SK-N-SH treated with all-trans-retinoic acid at 6 μM for 48 hours (cell line): ENCODE measurements around the gene PBX4.
"Not testable (repeated sequence)": the region's sequence is repeated elsewhere in the genome, so short reads cannot be mapped to it uniquely, and the experiment has no call there.

Experiments
- ATAC-seq: fragments of 200-7000 bp; cut with Tn5 transposase; 3 replicates; pipeline ENCODE4 v1.9.1; 2020; ENCODE audit warnings: mild to moderate bottlenecking, moderate library complexity
- ARNTL ChIP-seq: fragments of 450-650 bp; formaldehyde crosslinking; IDR thresholded peaks from 2 replicates; pipeline ENCODE4 v1.5.0; 2020; ENCODE audit warnings: low read depth, mild to moderate bottlenecking, moderate library complexity, borderline replicate concordance
- ESRRG ChIP-seq: fragments of 250-450 bp; sonication (Bioruptor Pico); IDR thresholded peaks from 2 replicates; pipeline ENCODE4 v1.6.1; 2021; ENCODE audit warnings: mild to moderate bottlenecking
- GLIS3 ChIP-seq: fragments of 250-450 bp; sonication (Bioruptor Pico); IDR thresholded peaks from 2 replicates; pipeline ENCODE4 v1.5.0; 2020; ENCODE audit warnings: mild to moderate bottlenecking, moderate library complexity
- ISL1 ChIP-seq: fragments of 250-450 bp; sonication (Bioruptor Pico); IDR thresholded peaks from 2 replicates; pipeline ENCODE4 v2.1.2; 2022; ENCODE audit warnings: mild to moderate bottlenecking, moderate library complexity
- OSR1 ChIP-seq: fragments of 250-450 bp; sonication (Bioruptor Pico); IDR thresholded peaks from 2 replicates; pipeline ENCODE4 v1.8.0; 2022; ENCODE audit warnings: moderate library complexity, mild to moderate bottlenecking, inconsistent platforms
- PPARA ChIP-seq: fragments of 250-450 bp; sonication (Bioruptor Pico); IDR thresholded peaks from 2 replicates; pipeline ENCODE4 v1.5.0; 2020; ENCODE audit warnings: mild to moderate bottlenecking, borderline replicate concordance
- SNAI2 ChIP-seq: fragments of 250-450 bp; sonication (Bioruptor Pico); IDR thresholded peaks from 2 replicates; pipeline ENCODE4 v1.5.0; 2020; ENCODE audit warnings: mild to moderate bottlenecking, moderate library complexity
- TCF4 ChIP-seq: fragments of 250-450 bp; sonication (Bioruptor Pico); IDR thresholded peaks from 2 replicates; pipeline ENCODE4 v1.8.0; 2021; ENCODE audit warnings: mild to moderate bottlenecking, moderate library complexity, borderline replicate concordance
- TOX ChIP-seq: fragments of 250-450 bp; sonication (Bioruptor Pico); IDR thresholded peaks from 2 replicates; pipeline ENCODE4 v1.8.0; 2021; ENCODE audit warnings: mild to moderate bottlenecking, moderate library complexity, borderline replicate concordance
- ZC3H10 ChIP-seq: fragments of 250-450 bp; sonication (Bioruptor Pico); IDR thresholded peaks from 2 replicates; pipeline ENCODE4 v1.5.1; 2021; ENCODE audit warnings: mild to moderate bottlenecking, moderate library complexity
- ZFP3 ChIP-seq: fragments of 250-450 bp; sonication (Bioruptor Pico); IDR thresholded peaks from 2 replicates; pipeline ENCODE4 v1.5.0; 2020; ENCODE audit warnings: mild to moderate bottlenecking, moderate library complexity
- ZFP30 ChIP-seq: fragments of 450-650 bp; formaldehyde crosslinking; IDR thresholded peaks from 2 replicates; pipeline ENCODE4 v1.5.0; 2022; ENCODE audit warnings: mild to moderate bottlenecking, moderate library complexity
- ZNF565 ChIP-seq: fragments of 450-650 bp; formaldehyde crosslinking; conservative IDR thresholded peaks from 2 replicates; pipeline ENCODE4 v1.5.0; 2020; ENCODE audit warnings: low read depth, mild to moderate bottlenecking, moderate library complexity
- ZNF70 ChIP-seq: fragments of 450-650 bp; formaldehyde crosslinking; IDR thresholded peaks from 2 replicates; pipeline ENCODE4 v1.5.0; 2020; ENCODE audit warnings: mild to moderate bottlenecking, moderate library complexity
- TF ChIP-seq, protein P1 (sequence below): fragments of 250-450 bp; sonication (Bioruptor Pico); IDR thresholded peaks from 2 replicates; pipeline ENCODE4 v1.5.1; 2021; ENCODE audit warnings: mild to moderate bottlenecking, moderate library complexity
- TF ChIP-seq, protein P2 (sequence below): fragments of 250-450 bp; sonication (Bioruptor Pico); IDR thresholded peaks from 2 replicates; pipeline ENCODE4 v1.8.0; 2021; ENCODE audit warnings: low read depth, mild to moderate bottlenecking, moderate library complexity, borderline replicate concordance
- TF ChIP-seq, protein P3 (sequence below): fragments of 250-450 bp; sonication (Bioruptor Pico); IDR thresholded peaks from 2 replicates; pipeline ENCODE4 v1.5.1; 2020; ENCODE audit warnings: low read depth, mild to moderate bottlenecking, moderate library complexity
- TF ChIP-seq, protein P4 (sequence below): fragments of 250-450 bp; sonication (Bioruptor Pico); IDR thresholded peaks from 2 replicates; pipeline ENCODE4 v1.5.0; 2020; ENCODE audit warnings: mild to moderate bottlenecking, moderate library complexity
- TF ChIP-seq, protein P5 (sequence below): fragments of 250-450 bp; sonication (Bioruptor Pico); IDR thresholded peaks from 2 replicates; pipeline ENCODE4 v1.8.0; 2020; ENCODE audit warnings: mild to moderate bottlenecking, moderate library complexity, borderline replicate concordance

PBX4 gene

DNA sequence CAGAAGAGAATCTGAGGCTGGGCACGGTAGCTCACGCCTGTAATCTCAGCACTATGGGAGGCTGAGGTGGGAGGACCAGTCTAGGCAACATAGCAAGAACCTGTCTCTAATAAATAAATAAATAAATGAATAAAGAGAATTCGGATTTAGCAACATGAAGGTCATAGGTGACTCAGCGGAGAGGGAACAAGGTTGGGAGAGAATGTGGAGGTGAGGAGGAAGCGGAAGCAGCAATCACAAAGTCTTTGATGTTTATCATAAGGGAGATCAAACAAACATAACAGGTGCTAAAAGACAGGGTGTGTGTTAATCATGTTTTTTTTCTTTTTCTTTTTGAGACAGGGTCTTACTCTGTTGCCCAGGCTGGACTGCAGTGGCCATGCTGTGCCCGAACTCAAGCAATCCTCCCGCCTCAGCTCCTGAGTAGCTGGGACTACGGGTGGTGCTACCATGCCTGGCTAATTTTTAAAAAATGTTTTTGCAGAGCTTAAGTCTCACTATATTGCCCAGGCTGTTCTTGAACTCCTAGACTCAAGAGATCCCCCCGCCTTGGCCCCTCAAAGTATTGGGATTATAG lies 16.3 kb downstream of the PBX4 start (continued):
- TF ChIP-seq ARNTL (no peak), ISL1 (no peak)
- TF ChIP-seq, all 23 proteins: peak for 0

DNA sequence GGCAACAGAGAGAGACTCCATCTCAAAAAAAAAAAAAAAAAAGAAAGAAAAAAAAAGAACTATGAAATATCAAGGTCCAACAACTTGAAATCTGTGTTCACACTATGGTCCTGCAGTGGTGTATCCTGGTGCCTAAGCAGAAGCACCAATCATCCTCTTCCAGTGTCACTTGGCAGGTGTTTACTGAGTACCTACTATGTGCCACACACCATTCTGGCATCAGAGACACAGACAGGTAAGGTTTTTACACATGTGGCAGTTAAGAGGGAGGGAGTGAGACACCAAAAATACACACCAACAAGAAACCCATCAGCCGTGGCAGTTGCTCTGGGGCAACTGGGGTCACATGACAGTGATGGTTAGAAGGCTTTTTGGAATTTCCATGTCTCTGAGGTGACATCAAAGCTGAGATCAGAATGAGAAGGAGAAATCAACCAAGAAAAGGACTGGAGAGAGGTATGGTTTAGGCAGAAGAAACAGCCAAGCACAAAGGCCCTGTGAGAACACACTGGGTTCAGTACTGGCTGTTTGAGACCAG lies 17.6 kb downstream of the PBX4 start:
- ATAC-seq: no peak
- TF ChIP-seq, protein P1, sequence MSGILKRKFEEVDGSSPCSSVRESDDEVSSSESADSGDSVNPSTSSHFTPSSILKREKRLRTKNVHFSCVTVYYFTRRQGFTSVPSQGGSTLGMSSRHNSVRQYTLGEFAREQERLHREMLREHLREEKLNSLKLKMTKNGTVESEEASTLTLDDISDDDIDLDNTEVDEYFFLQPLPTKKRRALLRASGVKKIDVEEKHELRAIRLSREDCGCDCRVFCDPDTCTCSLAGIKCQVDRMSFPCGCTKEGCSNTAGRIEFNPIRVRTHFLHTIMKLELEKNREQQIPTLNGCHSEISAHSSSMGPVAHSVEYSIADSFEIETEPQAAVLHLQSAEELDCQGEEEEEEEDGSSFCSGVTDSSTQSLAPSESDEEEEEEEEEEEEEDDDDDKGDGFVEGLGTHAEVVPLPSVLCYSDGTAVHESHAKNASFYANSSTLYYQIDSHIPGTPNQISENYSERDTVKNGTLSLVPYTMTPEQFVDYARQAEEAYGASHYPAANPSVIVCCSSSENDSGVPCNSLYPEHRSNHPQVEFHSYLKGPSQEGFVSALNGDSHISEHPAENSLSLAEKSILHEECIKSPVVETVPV: no peak
- TF ChIP-seq ZFP30 (no peak), GLIS3 (CRISPR knock-in tag) (no peak), TOX (CRISPR knock-in tag) (no peak), ZC3H10 (CRISPR knock-in tag) (no peak), ZNF70 (CRISPR knock-in tag) (no peak), SNAI2 (no peak)
- TF ChIP-seq, all 23 proteins: peak for 0

DNA sequence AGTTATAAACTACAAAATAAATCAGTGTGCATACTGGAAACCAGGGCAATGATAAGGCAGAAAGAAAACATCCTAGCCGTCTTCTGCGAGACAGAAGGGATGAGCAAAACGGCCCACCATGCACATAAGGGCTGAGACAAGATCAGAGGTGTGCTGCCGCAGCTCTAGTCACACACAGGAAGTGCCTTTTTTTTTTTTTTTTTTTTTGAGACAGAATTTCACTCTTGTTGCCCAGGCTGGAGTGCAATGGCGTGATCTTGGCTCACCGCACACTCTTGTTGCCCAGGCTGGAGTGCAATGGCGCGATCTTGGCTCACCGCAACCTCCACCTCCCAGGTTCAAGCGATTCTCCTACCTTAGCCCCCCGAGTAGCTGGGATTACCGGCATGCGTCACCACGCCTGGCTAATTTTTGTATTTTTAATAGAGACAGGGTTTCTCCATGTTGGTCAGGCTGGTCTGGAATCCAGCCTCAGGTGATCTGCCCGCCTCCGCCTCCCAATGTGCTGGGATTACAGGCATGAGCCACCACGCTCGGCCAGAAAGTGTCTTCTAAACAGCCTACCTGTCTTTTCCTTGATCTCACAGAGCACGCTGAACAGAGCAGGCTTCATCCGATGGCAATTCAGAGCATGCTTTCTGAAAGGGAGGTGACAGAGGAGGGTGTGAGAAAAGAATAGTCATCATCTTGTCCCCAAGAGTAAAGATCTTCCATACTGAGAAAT lies 19.6 kb downstream of the PBX4 start:
- ATAC-seq: not testable (repeated sequence)

DNA sequence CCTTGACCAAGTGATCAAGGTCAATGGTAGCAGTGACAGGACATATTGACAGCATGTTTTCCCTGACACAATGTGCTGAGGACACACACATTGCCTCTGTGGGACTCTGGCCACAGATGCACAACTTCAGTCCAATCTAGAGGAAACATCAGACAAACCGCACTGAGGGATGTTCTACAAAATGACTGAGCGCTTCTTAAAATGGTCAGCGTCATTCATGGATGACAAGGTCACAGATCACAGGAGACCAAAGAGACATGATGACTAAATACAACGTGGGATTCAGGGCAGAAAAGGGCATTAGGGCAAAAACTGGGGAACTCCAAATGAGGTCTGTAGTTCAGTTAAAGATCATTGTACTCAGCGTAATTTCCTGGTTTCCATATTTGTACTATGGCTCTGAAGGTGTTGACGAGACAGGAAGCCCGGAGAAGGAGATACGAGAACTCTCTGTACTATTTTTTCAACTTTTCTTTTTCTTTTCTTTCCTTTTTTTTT lies 20.6 kb downstream of the PBX4 start:
- TF ChIP-seq OSR1 (CRISPR knock-in tag) (no peak), GLIS3 (CRISPR knock-in tag) (no peak), SNAI2 (no peak), TOX (CRISPR knock-in tag) (no peak), ZNF70 (CRISPR knock-in tag) (no peak), TCF4 (CRISPR knock-in tag) (no peak), ZFP30 (no peak)
- TF ChIP-seq, protein P2, sequence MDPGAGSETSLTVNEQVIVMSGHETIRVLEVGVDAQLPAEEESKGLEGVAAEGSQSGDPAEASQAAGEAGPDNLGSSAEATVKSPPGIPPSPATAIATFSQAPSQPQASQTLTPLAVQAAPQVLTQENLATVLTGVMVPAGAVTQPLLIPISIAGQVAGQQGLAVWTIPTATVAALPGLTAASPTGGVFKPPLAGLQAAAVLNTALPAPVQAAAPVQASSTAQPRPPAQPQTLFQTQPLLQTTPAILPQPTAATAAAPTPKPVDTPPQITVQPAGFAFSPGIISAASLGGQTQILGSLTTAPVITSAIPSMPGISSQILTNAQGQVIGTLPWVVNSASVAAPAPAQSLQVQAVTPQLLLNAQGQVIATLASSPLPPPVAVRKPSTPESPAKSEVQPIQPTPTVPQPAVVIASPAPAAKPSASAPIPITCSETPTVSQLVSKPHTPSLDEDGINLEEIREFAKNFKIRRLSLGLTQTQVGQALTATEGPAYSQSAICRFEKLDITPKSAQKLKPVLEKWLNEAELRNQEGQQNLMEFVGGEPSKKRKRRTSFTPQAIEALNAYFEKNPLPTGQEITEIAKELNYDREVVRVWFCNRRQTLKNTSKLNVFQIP (CRISPR knock-in tag): no peak
- TF ChIP-seq, protein P3, sequence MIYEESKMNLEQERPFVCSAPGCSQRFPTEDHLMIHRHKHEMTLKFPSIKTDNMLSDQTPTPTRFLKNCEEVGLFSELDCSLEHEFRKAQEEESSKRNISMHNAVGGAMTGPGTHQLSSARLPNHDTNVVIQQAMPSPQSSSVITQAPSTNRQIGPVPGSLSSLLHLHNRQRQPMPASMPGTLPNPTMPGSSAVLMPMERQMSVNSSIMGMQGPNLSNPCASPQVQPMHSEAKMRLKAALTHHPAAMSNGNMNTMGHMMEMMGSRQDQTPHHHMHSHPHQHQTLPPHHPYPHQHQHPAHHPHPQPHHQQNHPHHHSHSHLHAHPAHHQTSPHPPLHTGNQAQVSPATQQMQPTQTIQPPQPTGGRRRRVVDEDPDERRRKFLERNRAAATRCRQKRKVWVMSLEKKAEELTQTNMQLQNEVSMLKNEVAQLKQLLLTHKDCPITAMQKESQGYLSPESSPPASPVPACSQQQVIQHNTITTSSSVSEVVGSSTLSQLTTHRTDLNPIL (CRISPR knock-in tag): no peak
- TF ChIP-seq, protein P1: no peak
- TF ChIP-seq, protein P4, sequence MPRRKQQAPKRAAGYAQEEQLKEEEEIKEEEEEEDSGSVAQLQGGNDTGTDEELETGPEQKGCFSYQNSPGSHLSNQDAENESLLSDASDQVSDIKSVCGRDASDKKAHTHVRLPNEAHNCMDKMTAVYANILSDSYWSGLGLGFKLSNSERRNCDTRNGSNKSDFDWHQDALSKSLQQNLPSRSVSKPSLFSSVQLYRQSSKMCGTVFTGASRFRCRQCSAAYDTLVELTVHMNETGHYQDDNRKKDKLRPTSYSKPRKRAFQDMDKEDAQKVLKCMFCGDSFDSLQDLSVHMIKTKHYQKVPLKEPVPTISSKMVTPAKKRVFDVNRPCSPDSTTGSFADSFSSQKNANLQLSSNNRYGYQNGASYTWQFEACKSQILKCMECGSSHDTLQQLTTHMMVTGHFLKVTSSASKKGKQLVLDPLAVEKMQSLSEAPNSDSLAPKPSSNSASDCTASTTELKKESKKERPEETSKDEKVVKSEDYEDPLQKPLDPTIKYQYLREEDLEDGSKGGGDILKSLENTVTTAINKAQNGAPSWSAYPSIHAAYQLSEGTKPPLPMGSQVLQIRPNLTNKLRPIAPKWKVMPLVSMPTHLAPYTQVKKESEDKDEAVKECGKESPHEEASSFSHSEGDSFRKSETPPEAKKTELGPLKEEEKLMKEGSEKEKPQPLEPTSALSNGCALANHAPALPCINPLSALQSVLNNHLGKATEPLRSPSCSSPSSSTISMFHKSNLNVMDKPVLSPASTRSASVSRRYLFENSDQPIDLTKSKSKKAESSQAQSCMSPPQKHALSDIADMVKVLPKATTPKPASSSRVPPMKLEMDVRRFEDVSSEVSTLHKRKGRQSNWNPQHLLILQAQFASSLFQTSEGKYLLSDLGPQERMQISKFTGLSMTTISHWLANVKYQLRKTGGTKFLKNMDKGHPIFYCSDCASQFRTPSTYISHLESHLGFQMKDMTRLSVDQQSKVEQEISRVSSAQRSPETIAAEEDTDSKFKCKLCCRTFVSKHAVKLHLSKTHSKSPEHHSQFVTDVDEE (CRISPR knock-in tag): no peak
- no peak for ATAC-seq

DNA sequence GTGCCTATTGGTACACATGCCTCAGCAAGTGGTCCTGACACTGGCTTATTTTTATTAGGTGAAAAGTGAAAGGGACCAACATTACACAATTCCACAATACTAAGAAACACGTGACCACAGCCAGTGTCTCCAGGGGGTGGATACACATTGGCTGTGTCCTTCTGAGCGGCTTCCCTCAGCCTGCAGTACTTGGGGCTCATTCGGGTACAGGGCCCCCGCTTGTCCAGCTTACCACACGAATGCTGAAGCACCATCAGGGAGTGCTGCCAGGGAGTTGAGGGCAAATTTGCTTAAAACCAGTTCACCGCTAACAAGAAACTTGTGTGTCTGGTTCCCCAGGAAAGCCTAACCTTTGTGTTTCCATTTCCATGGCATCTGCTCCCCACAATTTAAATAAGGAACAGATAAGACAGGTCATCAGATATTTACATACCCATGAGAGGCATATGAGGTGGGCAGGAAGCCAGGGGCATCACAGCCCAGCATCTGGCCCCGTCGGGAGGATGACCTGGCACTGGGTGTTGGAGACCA lies 23.3 kb downstream of the PBX4 start:
- no peak; the same call in 2 of the 3 replicates for ATAC-seq
- TF ChIP-seq ZNF565 (CRISPR knock-in tag) (no peak), ESRRG (CRISPR knock-in tag) (no peak), SNAI2 (no peak), ZFP30 (no peak), ZFP3 (CRISPR knock-in tag) (no peak), PPARA (CRISPR knock-in tag) (no peak), ZC3H10 (CRISPR knock-in tag) (no peak), GLIS3 (CRISPR knock-in tag) (no peak), TCF4 (CRISPR knock-in tag) (no peak), ZNF70 (CRISPR knock-in tag) (no peak), ISL1 (no peak)
- TF ChIP-seq, protein P5, sequence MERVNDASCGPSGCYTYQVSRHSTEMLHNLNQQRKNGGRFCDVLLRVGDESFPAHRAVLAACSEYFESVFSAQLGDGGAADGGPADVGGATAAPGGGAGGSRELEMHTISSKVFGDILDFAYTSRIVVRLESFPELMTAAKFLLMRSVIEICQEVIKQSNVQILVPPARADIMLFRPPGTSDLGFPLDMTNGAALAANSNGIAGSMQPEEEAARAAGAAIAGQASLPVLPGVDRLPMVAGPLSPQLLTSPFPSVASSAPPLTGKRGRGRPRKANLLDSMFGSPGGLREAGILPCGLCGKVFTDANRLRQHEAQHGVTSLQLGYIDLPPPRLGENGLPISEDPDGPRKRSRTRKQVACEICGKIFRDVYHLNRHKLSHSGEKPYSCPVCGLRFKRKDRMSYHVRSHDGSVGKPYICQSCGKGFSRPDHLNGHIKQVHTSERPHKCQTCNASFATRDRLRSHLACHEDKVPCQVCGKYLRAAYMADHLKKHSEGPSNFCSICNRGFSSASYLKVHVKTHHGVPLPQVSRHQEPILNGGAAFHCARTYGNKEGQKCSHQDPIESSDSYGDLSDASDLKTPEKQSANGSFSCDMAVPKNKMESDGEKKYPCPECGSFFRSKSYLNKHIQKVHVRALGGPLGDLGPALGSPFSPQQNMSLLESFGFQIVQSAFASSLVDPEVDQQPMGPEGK (CRISPR knock-in tag): no peak
- TF ChIP-seq, protein P1: no peak
